Frontal cortex (tissue), 4 donors: ENCODE measurements around the gene ACTN4. TPM values are rescaled to one million over a fixed set of nuclear protein-coding genes. Genes with fewer than 3 reads are reported as not detected.

Source experiments
- DNase-seq, 2 donors: peaks; one replicate each; pipeline ENCODE4 v3.0.0; 2012; ENCODE audit warnings: low spot score in 2 of 2
- FAIRE-seq: peaks from 2 replicates; lab custom pipeline; 2012; peaks lifted over from hg19 to GRCh38; lab: Jason Lieb, UNC
- total RNA-seq: library from RNA; depleted of rRNA; stranded (reverse); fragments of >200 nt; gene quantifications from one replicate; pipeline ENCODE4 v1.2.3, GENCODE V29; 2014
- donor health status: control.
- donor health status: control.
- donor health status: control.

ACTN4 gene
- total RNA-seq, 1 donor from 2014 or later: 50.1 TPM

- FAIRE-seq (no peak), DNase-seq (no peak)
These were observed 43.4 kb downstream of the ACTN4 start for GRCh38 chr19:38690832-38691231.

GRCh38 chr19:38691938-38692457, 44.5 kb downstream of the ACTN4 start:
- DNase-seq (no peak), FAIRE-seq (no peak)

- DNase-seq (no peak), FAIRE-seq (no peak)
These were observed 45.3 kb downstream of the ACTN4 start for GRCh38 chr19:38692458-38693379.

DNA sequence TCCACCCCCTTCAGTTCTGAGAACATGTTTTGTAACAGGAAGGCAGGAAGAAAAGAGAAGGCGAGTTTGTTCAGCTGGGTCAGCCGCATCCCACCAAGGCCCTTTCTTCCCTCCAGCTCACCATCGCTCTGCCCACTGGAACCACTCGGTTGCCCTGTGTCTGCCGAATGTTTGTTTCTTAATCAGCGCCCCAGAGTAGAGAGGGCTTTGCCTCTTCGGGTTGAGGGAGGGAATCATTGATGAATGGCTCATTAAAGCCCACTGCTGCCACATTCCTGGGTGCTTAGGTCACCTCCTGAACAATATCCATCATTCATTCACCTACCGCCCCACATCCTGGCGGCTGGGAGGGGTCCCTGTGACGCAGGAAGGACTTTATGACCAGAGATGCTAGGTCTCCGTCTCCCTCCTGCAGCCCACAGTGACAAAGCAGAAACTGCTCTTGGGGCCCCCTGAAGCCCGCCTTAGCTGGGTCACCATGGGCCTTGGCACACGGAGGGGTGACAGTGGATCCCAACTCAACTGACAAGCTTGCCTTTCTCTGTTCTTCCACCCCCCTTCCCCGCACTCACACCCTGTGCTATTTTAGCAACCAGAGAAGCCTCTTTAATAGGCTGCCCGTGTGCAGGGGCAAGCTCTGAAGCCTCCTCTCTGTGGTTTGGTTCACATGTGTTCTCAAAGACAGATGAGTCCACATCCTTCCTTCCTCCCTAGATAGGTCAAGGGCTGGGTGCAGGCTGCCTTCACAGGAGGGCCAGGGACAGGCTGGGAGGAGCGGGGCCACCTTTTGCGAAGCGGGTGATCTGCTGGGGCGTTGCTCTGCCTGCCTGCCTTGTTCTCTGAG, 46.2 kb downstream of the ACTN4 start:
- no peak for DNase-seq
- FAIRE-seq: no peak

- FAIRE-seq (no peak), DNase-seq (no peak)
These were observed 47.9 kb downstream of the ACTN4 start for GRCh38 chr19:38695317-38695683.

- no peak for FAIRE-seq
These were observed 48.6 kb downstream of the ACTN4 start for GRCh38 chr19:38695832-38696728.

DNA sequence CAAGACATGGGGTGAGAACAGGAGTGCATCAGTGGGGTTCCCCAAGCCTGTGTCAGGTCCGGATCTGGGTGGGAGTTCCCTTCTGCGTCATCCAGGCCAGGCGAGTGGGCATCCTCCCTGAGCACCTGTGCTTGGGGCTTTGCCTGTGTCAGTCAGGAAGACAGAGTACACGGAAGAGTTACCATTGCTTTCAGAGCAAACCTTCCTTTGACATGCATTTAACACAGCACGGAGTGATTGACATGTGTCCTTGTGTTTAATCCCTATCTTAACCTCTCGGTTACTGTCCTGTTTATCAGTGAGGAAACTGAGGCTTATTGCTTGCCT, 49.2 kb downstream of the ACTN4 start:
- DNase-seq (no peak), FAIRE-seq (no peak)

More at GRCh38 chr19:38695832-38696728, 48.6 kb downstream of the ACTN4 start:
- no peak for DNase-seq

DNA sequence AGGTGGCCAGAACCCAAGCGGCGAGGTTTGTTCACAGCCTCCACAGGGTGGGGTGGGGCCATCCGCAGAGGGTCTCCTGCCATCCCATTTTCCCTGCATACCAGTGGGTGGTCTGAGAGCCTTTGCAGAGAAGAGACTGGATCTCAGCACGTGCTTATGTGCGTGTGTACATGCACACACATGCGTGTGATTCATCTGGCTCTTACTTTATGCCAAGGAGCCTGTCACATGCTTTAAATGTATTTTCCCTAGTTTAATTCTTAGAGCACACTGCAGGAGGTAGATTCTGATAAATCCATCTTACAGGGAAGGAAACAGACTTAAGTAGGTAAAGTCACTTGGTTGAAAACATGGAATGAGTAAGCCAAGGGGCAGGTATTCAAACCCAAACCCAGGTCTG, 49.7 kb downstream of the ACTN4 start:
- no peak for FAIRE-seq
- DNase-seq: no peak

DNA sequence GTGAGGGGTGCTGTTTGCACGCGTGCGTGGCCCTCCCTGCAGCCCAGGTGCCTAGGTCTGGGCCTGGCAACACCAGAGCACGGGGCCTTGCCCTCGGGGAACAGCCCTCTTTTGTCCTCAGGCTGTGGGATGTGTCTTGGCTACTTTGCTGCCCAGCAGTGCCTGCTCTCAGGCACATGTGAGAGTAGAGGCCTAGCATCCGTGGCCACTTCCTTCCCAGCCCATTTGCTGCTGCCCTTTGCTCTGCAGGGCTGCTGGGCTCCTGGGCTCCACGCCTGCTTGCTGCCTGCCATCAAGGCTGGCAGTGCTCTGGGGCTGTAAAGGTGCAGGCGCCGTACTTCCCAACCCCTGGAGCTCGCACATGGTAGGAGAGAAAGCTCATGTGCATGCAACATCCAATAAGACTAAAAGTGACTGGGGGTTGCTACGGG, 50.2 kb downstream of the ACTN4 start:
- no peak for FAIRE-seq
- DNase-seq: no peak

GRCh38 chr19:38698225-38699026, 51.0 kb downstream of the ACTN4 start:
- no peak for FAIRE-seq
- no peak for DNase-seq

GRCh38 chr19:38699027-38699346, 51.5 kb downstream of the ACTN4 start:
- FAIRE-seq (no peak), DNase-seq (no peak)

DNA sequence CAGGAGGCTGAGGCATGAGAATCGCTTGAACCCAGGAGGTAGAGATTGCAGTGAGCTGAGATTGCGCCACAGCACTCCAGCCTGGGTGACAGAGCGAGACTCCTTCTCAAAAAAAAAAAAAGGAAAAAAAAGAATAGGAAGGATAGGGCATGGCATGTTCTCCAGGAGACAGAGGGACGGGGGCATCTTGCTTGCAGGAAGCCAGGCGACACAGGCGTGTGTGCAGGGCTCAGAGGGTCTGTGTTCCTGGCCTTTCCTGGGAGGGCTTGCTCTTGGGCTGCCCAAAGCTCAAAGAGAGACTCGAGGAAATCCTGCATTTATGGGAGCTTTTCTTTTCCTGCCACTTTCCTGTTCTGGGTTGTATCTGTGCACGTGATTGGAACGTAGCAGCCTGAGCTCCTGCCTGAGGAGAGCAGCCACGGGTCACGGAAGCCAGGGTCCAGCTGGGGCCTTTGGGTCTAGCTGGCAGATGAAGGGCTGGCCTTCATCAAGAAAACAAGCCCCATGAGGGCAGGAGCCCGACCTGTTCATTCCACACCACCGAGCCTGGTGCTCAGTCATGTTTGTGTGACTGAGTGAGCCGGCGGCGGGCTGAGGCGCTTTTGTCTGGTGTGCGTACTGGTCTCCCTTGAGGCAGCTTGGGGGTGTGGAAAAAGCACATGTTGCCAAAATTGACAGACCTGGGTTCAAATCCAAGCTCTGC, 52.3 kb downstream of the ACTN4 start:
- no peak for FAIRE-seq

DNA sequence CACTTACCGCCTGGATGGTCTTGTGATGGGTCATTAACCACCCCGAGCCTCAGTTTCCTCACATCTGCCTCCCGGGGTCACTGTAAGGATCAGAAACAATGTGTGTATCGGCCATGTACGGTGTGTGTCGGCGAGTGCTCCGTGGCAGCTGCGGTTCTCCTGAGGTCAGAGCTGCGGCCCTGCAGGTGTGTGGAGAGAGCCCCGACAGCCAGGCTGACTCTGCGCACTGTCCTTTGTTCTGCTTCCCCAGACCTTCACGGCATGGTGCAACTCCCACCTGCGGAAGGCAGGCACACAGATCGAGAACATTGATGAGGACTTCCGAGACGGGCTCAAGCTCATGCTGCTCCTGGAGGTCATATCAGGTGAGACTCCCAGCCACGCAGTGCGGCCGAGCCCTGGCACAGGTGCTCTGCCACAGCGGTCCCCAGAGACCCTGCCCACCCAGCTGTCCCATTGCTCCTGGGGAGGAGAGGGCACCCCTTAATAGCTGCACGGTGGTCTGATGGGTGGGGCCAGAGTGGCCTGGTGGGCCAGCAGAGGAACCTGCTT, 53.0 kb downstream of the ACTN4 start:
- DNase-seq (no peak), FAIRE-seq (no peak)

More for the DNA sequence above, 52.3 kb downstream of the ACTN4 start:
- no peak for DNase-seq

DNA sequence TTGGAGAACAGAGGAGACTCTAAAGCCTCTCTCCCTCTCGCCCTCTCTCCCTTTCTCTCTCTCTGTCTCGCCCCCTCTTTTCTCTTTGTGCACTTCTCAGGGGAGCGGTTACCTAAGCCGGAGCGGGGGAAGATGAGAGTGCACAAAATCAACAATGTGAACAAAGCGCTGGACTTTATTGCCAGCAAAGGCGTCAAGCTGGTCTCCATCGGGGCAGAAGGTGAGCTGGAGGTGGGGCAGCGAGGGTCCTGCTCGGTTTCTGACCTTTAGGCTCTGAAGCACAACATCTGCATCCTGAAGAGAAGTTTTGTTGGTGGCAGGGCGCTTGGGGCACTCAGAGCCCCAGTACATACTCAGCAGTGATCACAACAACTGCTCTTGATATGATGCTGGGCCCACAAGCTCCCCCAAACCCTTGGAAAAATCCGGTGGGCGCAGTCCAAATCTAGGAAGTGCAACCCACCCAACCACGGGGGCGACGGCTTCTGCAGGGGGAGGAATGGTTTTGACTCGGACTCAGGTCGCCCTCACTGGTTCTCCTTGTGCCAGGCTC, 53.5 kb downstream of the ACTN4 start:
- DNase-seq (no peak), FAIRE-seq (no peak)

DNA sequence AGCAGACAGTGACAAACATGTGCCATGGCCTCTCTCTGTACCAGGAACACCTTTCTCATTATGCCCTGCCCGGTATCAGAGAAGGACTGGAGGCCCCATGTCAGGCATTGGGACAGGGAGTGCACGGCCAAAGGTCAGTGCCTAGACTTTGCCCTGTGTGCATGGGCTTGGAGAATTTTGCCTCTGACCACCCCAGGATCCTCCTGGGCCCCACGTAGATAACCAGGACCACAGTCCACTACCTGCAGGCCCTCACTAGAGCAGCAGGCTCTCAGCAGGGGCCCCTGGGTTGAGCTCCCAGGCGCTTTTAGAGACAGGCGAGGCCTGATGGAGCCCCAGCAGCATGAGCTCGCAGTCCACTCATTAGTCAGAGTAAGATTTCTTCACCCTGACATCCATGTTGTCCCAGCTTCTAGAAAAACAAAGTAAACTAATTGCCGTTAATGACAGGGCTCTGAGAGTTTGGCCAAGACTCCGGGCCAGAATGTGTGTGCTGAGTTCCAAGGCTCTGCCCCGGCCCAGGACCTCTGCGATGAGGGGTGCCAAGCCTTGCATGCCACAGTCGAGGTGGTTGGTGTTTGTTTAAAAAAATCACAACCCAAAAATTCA, 54.1 kb downstream of the ACTN4 start:
- FAIRE-seq: no peak
- DNase-seq: no peak

DNA sequence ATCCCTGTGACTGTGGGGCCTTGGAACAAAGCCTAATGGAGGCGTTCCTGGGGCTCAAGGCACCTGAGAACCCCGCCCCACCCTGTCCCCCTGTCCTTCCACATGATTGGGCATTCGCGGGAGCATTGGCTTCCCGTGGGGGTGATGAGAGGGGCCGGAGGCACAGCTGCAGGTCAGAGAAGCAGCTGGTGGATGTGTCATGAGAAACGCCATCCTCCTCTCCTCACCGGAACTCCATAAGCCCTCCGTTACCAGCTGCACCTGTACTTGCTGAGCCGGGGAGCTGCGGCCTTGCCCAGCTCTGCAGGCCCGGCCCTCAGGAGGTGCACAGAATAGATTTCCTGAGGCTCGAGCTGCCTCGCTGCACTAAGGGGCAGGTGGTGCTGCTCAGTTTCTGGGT, 54.8 kb downstream of the ACTN4 start:
- DNase-seq: no peak
- FAIRE-seq: no peak

GRCh38 chr19:38703509-38703908, 56.1 kb downstream of the ACTN4 start:
- FAIRE-seq: no peak
- no peak for DNase-seq
